ENCODE data around the gene PPY.
"Not testable (repeated sequence)": the region's sequence is repeated elsewhere in the genome, so short reads cannot be mapped to it uniquely, and the experiment has no call there.

PPY gene

DNA sequence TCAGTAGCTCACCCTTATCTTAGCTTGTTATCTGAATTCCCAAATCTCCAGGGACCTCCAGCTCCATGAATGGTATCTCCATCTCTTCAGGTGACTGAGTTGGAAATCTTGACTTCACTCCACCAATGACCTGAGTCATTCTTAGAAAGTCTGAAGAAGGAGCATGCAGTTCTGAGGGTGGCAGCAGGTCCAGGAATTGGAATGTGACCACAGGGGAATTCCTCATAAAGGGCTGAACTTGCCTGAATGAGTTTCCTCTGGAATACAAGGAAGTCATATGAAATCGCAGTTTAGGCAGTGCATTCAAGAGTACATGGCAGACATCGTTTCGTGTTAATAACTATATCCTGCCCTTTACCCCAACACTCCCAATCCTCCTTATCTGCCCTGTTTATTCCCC lies 24.0 kb upstream of the PPY start:
- DNase-seq (ENCODE audit: low read depth): no peak

DNA sequence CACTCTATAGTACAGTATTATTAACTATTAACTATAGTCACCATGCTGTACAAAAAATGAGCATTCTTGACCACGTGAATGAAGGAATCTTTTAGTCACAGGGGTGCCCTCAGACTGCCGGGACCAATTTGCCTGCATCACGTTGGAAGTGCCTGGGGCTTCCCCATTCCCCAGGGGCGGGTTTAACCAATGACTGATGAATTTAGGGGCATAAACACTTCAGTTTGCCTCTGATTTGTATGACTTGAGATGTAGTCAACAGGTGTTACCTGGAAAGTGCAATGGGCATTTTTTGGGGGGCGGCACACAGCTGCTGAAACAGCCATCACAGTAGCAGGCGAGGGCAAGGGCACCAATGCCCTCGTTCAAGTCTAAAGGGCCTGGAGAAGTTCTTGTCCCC lies 20.2 kb upstream of the PPY start:
- DNase-seq (ENCODE audit: low read depth): no peak

DNA sequence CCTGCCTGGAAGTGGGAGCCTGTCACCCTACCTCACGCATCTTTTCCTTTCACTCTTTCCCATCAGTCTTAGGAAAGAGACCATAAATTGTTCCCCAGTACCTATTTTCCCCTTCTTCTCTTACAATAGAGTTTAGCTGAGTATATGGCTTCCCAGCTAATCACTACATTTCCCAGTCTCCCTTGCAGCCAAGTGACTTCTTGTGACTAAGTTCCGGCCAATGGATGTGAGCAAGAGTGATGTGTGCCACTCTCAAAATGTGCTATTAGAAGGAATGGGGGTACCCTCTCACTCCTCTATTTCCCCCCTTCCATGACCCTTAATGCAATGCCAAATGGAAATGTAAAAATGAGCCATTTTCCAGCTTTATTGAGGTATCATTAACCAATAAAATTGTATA lies 19.7 kb upstream of the PPY start:
- DNase-seq (ENCODE audit: low read depth): no peak

DNA sequence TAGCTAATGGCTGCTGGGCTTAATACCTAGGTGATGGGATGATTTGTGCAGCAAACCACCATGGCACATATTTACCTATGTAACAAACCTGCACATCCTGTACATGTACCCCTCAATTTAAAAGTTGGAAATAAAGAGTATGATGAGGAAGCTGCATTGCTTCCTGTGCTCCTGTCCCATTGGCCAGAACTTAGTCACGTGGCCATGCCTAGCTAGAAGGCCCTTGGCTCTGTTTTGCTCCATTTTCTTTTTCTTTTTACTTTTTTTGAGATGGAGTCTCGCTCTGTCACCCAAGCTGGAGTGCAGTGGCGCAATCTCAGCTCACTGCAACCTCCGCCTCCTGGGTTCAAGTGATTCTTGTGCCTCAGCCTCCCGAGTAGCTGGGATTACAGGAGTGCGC lies 19.0 kb upstream of the PPY start:
- DNase-seq (ENCODE audit: low read depth): not testable (repeated sequence)

DNA sequence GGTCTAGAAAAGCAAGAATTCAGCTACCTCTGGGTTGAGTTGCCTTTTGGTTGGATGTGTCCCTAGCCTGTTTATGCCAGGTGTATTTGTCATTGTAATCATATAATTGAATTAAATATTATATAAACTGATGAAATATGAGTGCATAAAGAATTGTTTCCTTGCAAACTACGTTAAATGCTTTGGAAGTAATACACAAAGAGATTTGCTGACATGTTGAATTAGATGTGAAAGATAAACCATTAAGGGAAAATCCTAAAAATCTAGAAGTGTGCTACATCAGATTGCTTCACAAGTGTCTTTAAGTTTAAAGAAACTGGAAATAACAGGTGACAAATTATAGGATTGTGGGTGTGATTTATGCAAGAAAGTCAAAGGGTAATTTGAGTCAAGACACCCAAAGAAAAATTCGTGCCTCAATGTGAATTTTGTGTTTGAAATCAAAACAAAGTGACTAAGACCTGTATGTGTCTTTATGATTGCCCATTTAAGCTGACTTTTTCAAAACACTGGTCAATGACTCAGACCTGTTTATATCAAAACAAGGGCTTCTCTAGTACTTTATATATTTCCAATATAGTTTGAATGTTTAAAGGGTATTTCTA lies 16.6 kb upstream of the PPY start:
- no peak for DNase-seq (ENCODE audit: low read depth)

DNA sequence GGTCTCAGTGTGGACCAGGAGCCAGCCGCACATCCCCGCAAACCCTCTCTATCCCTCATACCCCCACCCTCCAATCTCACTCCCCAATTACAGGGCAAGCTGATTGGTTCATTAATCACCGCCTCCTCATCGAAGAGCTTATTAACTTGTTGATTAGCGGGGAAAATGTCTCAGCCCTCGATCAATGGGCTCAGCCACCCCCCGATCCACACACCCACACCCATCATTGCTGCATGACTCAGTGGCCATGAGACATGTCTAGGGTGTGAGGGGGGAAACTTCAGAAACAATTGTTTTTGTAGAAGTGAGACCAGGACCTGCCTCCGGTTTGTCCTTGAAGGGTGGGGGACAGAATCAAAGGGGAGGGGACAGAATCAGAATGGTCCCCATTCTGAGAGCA lies 13.9 kb upstream of the PPY start:
- DNase-seq (ENCODE audit: low read depth): no peak

DNA sequence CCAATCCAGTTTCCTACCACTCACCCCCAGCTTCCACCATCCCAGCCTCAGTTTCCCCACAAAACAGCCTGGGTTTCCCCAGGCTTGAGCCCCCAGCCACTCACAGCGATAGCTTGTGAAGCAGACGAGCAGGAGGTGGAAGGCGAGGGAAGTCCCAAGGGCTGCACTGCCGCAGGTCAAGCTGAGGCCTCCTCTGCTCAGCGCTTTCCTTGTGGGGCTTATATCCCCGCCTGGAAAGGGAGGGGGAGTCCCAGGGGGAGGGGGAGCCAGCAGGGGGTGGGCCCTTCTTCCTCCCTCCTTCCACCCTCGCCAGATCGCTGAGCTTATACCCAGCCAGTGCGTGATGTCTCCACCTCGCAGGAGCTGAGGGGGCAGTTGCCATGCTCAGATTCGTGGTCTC lies 11.5 kb upstream of the PPY start, which contains the start of gene PYY:
Gene PYY, minus strand, starts transcription at position 195 of the 400 bp plus-strand sequence. CDS start 457 bp downstream, outside the sequence.
- no peak for DNase-seq (ENCODE audit: low read depth)

DNA sequence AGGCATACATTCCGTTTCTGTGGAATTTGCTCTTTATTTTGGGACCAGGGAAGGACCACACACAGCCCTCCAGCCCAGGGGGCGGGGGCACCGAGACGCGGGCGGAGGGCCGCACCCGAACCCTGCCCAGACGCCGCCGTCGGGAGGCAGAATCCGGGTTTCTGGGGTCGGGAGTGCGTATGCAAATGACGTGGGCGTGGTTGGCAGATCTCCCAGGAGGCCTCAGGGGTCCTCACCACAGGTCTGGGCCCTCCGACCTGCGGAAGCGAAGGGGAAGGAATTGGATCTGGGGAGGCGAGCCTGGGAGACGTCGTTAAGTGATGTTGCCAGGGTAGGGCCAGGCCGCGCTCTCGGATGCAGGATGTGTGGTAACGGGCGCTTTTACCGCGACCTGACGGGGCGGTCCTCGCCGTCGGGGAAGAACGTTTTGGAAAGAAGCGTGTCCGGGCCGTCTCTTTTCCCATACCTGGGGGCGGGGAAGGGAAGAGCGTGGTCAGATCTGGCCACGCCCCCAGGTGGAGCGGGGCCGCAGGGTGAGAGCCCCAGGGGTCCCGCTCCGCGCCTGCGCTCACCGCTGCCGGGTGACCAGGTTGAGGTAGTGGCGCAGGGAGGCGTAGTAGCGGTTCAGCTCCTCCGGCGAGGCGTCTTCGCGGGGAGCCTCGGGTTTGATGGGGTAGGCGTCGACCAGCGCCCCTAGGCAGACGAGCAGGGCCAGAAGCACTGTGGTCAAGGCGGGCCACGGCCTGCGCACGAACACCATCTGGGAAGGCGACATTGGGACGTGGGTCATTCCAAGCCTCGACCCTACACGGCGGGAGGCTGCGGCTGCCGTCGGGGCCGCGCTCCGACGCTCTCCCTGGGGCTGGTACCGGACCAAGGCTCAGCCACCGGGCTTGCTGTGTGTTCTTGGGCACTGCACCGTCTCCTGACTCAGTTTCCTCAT lies 10.7 kb upstream of the PPY start:
- no peak for DNase-seq (ENCODE audit: low read depth)

DNA sequence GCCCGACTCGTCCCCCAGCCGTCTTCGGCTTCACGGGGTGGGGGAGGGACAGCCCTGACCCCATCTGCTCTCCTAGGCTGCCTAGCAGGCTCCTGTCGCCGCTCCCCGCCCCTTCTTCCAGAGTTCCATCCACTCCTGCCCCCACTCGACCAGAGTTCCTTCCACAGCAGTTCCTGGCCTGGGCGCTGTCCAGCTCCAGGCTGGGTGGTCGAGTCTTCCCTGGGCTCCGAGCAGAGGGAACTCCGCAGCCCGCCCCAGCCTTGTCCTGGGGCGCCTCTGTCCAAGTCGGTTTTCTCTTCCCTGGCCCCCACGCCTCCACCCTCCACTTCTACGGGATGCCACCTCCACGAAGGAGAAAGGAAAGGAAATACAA lies 10.1 kb upstream of the PPY start:
- no peak for DNase-seq (ENCODE audit: low read depth)

DNA sequence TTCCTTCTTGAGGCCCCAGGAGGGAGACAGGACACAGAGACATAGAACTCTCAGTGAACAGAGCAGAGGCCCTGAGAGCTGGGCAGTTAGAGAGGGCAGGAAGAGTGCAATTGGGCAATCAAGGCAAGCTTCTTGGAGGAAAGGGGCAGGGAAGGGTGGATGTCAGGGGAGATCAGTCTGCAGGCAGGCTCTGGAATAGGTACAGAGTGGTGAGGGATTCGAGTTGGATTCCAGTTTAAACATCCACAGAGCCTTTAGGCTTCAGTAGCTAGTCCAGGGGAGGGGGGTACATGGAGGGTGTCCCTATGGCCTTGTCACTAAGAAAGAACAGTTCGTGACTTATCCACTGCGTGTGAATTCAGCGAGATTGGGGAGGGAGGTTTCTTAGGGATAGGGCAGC lies 9.5 kb upstream of the PPY start:
- no peak for DNase-seq (ENCODE audit: low read depth)

DNA sequence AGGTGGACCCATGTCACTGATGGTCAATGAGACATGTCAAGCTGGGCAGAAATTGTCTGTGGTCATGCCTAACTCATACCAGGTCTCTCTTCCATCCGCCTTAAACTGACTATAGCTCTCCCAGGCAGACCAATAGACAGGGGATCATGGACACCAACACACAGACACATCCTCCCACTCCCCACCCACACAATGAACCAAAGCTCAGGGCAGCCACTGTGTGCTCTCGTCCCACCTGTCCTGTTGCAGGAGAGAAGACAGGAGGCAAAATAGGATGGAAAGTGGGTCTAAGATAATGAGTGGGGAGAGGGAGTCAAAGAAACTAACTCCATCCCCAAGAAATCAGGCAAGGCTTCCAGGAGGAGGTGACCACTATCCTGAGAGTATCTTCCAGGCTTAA lies 8.3 kb upstream of the PPY start:
- DNase-seq (ENCODE audit: low read depth): no peak

DNA sequence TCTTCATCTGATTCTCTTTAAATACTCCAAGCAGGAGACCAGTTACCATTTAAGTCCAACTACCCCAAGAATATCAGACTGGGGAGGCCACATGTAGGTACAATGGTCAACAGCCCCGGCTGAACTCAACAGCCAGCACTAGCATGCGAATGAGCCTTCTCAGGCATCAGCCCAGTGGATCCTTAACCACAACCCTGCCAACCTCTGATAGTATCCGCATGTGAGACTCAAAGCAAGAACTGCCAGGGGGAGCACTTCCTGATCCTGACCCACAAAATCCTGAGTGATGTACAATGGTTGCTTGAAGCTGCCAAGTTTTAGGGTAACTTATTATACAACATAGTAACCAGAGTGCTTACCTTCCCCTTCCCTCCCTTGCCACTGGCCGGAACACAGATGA lies 7.5 kb upstream of the PPY start:
- no peak for DNase-seq (ENCODE audit: low read depth)

DNA sequence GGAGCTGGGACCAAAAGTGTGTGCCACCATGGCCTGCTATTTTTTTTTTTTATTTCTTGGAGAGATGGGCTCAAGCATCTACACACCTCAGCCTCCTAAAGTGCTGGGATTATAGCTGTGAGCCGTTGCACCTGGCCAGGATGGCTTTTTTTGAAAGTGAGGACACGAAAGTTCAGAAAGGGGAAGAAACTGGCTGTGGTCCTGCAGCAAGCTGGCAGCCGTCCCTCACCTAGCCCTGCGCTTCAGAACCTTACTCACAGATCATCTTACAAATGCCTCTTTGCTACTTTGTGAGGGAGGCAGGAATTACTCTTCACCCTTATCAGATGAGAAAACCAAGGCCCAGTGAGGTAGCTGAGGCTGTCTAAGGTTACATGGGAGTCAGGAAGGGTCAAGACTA lies 4.5 kb upstream of the PPY start:
- no peak for DNase-seq (ENCODE audit: low read depth)

DNA sequence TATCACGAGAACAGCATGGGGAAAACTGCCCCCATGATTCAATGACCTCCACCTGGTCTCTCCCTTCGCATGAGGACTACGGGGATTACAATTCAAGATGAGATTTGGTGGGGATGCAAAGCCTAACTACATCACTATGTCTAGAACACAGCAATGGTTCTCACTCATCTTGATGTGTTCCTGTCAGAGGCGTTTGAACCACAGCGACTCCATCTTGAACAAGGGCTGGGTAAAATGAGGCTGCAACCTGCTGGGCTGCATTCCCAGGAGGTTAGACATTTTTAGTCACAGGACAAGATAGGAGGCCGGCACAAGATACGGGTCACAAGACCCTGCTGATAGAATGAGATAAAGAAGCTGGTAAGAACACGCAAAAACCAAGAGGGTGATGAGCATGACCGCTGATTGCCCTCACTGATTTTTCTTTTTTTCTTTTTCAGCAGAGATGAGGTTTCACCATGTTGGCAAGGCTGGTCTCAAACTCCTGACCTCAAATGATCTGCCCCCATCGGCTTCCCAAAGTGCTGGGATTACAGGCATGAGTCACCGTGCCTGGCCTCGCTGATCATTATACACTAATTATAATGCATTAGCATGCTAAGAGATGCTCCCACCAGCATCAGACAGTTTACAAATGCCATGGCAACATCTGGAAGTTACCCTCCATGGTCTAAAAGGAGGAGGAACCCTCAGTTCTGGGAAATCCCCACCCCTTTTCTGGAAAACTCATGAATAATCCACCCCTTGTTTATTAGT lies 3.0 kb upstream of the PPY start:
- no peak for DNase-seq (ENCODE audit: low read depth)

DNA sequence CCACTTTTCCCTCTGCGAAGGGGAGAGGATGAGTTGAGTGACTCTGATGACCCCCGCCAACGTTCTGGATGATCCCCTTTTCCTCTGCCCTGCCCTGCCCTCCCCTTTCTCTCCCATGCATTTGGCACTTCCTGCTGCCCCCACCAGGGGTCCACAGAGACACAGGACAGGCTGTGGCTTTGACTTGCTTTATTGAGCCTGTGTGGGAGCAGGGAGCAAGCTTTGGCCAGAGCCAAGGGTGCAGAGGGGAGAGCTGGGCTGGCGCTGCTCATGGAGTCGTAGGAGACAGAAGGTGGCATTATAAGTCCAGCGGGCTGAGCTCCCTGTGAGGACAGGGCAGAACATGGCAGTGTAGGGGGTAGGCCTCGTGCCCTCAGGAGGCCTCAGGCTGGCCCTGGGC lies 1.6 kb downstream of the PPY start:
- no peak for DNase-seq (ENCODE audit: low read depth)

DNA sequence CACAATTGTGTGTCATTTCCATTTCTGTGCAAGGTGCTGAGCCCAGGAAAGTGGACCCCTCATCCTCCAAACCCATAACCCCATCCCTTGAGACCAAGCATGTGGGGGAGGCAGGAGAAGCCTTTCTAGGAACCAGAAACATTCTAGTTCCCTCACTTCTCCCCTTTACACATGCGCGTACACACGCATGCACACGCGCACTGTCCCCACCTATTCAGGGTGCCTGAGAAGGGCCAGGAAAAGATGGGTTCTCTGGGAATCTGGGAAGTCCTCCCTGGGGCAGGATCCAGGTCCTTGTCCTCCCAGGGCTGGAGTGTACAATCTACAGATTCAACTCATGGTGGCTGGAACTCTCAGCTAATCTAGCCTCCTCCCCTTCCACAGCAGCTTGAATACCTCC lies 2.4 kb downstream of the PPY start:
- DNase-seq (ENCODE audit: low read depth): no peak

DNA sequence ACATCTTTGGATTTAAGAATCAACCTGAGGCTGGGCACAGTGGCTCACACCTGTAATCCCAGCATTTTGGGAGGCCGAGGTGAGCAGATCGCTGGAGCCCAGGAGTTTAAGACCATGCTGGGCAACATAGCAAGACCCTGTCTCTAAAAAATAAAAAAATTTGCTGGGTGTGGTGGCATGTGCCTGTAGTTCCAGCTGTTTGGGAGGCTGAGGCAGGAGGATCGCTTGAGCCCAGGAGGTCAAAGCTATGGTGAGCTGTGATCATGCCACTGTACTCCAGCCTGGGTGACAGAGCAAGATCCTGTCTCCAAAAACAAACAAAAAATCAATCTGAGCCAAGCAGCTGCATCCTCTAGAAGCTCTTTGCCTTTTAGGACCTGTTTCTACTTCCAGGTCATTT lies 2.8 kb downstream of the PPY start:
- DNase-seq (ENCODE audit: low read depth): not testable (repeated sequence)

DNA sequence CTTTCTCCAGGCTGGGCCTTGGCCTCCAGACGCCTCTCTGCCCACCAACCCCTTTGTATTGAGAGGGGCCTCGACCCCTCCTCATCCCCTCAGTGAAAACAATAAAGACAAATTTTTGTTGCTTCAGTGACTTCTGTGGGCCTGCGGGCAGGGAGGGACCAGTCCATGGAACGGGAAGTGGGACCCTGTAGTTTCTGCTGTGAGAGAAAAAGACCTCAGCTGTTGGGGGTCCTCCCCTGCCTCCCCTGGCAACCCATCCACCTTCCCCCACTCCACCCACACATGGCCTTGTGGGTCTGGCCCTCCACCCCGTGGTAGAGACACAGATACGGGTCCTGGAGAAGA lies 3.5 kb downstream of the PPY start:
- no peak for DNase-seq (ENCODE audit: low read depth)

DNA sequence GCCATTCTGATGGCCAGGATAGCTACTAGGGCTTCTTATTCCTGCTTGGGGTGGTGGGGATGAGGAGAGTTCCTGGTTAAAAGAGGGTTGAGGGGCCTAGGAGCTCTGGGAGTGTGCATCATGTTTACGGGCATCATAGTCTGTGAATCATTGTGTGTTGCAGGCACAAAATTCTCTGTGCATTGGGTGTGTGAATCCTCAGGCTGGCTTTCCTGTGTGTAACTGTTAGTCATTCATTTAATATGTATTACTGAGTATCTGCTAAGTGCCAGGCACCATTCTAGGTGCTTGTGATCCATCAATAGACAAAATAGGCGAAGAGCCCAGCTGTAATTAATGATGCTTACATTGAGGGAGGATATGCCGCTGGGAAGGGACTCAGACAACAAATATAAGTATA lies 5.8 kb downstream of the PPY start:
- no peak for DNase-seq (ENCODE audit: low read depth)

DNA sequence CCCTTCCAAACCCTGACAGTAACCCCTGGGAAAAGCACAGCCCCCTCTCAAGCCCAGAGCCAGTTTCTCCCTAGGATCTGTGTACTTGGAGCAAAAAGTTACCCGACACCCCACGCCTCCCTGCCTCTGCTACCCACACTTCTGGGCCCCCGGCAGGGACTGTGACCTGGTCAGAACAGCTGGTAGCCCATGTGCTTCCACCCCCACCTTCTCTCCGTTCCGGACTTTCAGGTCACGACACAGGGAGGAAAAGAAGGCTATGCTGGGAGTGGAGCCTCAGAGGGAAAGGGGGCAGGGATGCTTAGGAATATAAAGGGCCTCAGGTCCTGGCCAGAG lies 6.4 kb downstream of the PPY start:
- no peak for DNase-seq (ENCODE audit: low read depth)

DNA sequence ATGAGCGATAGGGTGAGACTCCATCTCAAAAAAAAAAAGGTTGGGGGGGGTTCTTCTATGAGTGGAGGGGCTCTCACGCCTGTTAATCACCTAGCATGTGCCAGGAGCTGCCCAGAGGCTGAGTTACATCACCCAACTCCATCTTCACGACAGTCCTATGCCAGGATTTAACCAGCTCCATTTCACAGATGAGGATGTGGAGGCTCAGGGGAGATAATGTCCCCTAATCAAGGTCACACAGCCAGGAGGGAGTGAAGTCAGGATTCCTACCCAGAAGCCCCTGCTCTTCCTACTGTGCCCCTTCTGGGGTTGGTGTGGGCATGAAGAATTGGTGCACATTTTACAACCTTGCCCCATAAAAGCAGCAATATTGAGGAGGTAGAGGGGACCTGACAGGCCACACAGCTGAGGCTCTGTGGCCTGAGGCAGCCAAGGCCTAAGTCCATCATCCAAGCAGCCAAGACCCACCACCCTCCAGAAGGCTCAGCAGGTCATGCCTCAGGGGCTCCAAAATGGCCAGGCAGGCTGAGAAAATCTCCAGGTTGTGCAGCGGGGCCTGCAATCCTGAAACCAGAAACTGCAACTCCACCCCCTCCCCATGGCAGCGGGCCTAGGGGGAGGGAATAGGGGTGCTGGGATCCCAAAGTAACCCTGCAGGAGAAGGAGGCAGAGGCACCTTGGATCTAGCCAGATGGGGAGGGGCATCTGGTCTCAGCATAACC lies 6.9 kb downstream of the PPY start:
- DNase-seq (ENCODE audit: low read depth): no peak

DNA sequence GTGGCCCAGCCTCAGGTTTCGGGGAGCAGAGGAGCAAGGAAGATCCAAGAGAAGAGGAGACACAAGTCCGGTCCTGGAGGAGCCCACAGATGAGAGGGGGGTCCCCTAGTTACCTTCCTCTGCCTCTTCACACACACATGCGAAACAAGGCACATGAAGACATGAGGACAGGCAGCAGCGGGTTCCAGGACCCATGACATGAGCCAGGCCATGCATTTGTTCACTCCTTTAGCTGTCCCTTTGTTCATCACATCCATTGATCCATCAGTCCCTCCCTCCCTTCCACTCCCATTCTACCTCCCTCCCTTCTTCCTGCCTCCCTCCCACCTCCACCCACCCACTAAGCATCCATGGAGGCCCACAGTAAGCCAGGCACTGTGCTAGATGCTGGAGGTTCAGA lies 9.4 kb downstream of the PPY start:
- DNase-seq (ENCODE audit: low read depth): no peak

DNA sequence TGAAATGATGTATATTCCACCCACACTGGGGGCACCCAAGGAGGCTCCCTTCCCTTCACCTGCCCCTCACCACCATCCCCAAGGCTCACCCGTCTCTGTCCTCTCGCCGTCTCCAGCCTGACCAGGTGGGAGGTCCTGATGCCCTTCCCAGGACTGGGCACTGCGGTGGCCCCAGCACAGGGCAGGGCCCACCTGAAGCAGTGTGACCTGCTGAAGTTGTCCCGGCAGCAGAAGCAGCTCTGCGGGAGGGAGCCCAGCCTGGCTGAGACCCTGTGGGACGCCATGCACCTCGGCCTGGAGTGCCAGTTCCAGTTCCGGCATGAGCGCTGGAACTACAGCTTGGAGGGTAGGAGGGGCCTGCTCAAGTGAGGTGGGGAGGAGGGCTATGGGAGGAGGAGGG lies 9.9 kb downstream of the PPY start:
- no peak for DNase-seq (ENCODE audit: low read depth)
